GM19463 (cell line): Measurements from ENCODE around the gene ZP3.
"Not testable (repeated sequence)": the region's sequence is repeated elsewhere in the genome, so short reads cannot be mapped to it uniquely, and the experiment has no call there.

Experiments
- ATAC-seq: cut with Tn5 transposase; IDR thresholded peaks from one replicate; pipeline ENCODE4 v1.9.1; 2021; ENCODE audit warnings: mild to moderate bottlenecking, moderate library complexity; ENCODE audit not compliant: unreplicated experiment

ZP3 gene

DNA sequence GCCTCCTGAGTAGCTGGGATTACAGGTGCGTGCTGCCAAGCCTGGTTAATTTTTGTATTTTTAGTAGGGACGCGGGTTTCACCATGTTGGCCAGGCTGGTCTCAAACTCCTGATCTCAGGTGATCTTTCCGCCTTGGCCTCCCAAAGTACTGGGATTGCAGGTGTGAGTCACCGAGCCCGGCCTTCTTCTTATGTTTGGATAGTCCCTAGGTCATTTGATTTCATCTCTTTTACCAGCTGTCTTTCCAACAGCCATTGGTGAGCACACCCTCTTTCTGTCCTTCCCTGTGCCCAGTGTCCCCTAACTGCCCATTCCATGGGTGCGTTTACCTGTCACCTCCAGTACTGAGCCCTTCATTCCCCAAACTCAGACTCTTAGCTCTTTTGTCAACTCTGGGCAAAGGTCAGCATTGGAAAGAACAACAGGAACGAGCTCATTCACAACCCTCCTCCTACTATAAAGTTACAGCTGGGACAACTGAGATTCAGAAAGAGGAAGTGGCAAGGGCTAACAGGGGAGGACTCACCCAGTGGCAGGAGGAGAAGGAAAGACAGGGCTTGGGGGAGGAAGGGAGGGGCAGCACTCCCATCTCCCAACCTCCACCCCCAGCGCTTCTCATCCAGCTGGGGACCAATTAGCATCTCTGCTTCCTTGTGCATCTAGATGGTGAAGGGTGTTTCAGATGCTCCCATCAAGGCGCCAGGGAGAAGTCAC, 20.8 kb upstream of the ZP3 start:
- ATAC-seq = peak; percentile 54

DNA sequence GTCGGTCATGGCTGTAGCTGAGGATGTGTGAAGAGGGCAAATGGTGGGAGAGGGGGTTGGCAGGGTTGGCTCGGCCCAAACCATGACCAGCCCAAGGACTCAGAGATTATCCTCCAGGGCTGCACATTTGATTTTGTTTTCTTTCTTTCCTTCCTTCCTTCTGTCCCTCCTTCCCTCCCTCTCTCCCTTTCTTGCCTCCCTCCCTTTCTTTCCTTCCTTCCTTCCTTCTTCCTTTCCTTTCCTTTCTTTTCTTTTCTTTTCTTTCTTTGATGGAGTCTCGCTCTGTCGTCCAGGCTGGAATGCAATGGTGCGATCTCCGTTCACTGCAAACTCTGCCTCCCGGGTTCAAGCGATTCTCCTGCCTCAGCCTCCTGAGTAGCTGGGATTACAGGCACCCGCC, 19.0 kb upstream of the ZP3 start:
- no peak for ATAC-seq

DNA sequence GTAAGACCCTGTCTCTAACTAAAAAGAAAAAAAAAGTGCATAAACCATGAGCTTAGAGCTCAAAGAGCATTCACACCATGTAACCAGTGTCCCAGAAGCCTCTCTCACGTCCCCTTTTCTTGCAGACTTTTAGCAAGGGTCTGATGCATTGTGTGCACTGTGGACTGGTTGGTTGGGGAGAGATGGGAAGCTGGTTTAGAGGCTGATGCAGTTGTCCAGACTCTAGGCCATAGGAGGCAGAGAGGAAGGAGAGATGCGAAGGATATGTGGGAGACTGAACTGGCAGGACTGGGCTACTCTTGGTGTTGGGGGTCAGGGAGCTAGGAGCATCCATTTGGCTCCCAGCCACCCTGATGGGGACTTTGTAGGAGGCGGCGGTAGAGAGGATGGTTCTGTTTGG, 17.0 kb upstream of the ZP3 start:
- no peak for ATAC-seq

DNA sequence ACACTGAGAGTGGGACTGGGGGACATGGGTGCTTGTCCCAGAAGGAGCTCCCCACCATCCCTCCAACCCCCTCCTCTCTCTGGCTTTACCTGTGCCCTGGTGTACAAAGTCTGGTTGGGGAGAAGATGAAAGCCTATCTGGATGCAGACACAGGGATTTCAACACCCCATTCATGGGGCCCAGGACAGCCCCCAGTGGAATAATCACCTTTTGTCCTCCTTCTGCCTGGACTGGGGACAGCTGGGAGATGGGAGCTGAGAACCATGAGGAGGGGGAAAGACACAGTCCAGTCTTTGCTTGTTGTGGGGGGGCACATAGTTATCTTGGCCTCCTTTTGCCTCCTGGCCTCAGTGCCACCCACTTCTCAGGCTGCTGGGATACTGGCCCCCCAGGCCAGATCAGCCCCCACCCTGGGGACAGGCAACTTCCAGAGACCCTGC, 16.6 kb upstream of the ZP3 start:
- no peak for ATAC-seq

DNA sequence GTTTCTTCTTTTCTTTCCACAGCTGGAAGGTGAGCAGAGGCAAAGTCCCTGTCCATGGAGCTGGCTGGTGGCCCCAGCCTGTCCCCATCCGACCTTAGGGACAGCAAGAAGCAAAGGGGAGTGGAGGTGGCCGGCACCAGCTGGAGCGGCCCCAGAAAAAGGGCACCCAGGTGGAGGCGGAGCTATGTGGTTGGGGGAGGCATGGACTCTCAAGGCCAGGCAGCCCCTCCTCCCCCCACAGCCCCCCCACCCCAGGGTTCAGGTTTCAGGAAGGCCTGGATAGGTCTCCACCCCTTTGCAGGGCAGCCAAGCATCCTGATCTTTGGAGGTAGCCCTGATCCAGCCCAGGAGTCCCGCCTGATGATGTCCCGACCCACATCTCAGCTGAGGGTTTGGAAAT, 15.2 kb upstream of the ZP3 start, which contains the start of gene SSC4D:
Gene SSC4D (minus strand): TSS at position 161 of the 400 bp plus-strand sequence. CDS start 5,258 bp downstream, outside the sequence.
- ATAC-seq = no peak

DNA sequence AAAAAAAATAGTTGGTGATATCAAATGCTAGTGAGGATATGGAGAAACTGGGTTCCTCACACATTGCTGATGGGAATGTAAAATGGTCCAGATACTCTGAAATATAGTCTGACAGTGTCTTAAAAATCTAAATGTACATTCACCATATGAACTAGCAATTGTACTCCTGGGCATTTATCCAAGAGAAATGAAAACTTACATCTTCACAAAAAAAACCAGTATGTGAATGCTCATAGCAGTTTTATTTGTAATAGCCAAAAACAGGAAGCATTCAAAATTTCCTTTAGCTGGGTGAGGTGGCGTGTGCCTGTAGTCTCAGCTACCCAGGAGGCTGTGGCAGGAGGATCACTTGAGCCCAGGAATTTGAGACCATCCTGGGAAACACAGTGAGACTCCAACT, 13.1 kb upstream of the ZP3 start:
- no peak for ATAC-seq

DNA sequence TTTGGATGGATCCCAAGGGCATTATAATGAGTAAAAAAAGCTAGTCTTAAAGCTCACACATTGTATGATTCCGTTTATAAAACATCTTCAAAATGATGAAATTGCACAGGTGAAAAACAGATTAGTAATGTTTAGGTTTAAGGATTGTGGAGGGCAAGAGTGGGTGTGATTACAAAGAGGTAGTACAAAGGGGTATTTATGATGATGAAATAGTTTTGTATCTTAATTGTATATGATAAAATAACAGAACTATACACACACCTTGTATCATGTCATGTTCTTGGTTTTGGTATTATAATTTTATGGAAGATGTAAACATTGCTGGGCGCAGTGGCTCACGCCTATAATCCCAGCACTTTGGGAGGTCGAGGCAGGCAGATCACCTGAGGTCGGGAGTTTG, 12.5 kb upstream of the ZP3 start:
- no peak for ATAC-seq

DNA sequence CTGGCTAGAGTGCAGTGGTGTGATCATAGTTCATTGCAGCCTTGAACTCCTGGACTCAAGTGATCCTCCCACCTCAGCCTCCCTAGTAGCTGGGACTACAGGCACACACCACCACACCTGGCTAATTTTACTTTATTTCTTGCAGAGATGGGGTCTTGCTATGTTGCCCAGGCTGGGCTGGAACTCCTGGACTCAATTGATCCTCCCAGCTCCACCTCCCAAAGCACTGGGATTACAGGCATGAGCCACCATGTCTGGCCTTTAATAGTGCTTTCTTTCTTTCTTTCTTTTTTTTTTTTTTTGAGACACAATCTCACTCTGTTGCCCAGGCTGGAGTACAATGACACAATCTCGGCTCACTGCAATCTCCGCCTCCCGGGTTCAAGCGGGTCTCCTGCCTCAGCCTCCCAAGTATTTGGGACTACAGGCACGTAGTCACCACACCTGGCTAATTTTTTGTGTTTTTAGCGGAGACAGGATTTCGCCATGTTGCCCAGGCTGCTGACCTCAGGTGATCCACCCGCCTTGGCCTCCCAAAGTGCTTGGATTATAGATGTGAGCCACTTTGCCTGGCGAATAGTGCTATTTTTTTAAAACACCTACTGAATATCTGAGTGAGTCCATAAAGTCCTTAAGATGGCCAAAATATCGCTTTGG, 7.0 kb upstream of the ZP3 start:
- ATAC-seq = not testable (repeated sequence)

DNA sequence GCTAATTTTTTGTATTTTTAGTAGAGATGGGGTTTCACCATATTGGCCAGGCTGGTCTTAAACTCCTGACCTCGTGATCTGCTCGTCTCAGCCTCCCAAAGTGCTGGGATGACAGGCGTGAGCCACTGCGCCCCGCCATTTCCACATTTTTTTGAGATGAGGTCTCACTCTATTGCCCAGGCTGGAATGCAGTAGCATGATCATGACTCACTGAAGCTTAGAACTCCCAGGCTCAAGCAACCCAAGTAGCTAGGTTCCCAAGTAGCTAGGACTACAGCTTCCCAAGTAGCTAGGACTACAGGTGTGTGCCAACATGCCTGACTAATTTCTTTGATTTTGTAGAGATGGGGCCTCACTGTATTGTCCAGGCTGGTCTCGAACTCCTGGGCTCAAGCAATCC, 3.7 kb upstream of the ZP3 start:
- ATAC-seq = not testable (repeated sequence)

DNA sequence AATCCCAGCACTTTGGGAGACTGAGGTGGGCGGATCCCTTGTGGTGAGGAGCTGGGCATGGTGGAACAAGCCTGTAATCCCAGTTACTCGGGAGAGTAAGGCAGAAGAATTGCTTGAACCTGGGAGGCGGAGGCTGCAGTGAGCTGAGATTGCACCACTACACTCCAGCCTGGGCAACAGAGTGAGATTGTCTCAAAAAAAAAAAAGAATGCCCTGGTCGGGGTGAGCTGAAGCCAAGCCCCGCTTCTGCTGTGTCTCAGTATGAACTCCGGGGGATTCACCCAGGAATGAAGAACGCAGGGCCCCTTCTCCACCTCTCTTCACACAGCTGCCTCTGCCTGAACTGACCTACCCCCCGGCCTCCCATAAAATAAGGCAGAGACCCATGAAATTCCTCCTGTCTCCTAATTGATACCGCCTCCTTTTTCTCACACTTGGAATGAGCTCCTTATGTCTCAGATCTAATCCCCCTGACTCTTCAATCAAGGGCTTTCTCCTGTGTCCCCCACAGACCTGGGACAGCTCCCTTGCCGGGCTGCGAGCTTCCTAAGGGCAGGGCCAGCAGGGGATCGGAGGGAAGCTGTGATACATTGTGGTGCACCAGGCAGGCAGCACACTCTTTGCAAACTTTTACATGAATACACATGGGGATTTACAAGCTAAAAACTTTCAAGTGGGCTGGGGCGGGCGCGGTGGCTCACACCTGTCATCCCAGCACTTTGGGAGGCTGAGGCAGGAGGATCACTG, 911 bp upstream of the ZP3 start:
- ATAC-seq = no peak

DNA sequence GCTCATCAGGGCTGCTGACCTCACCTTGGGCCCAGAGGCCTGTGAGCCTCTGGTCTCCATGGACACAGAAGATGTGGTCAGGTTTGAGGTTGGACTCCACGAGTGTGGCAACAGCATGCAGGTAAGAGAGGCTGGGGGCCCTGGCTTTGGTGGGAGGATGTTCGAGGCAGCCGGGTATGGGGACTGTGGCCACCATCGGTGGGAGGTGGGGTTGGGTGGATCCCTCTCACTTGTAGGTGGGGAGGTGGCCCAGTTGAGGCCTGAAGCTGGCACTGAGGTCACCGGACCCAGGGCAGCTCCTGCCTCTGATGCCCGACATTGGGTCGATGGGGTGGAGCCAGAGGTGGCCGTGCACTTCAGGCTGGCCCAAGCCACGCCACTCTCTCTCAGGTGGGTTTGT, 406 bp downstream of the ZP3 start:
- no peak for ATAC-seq

DNA sequence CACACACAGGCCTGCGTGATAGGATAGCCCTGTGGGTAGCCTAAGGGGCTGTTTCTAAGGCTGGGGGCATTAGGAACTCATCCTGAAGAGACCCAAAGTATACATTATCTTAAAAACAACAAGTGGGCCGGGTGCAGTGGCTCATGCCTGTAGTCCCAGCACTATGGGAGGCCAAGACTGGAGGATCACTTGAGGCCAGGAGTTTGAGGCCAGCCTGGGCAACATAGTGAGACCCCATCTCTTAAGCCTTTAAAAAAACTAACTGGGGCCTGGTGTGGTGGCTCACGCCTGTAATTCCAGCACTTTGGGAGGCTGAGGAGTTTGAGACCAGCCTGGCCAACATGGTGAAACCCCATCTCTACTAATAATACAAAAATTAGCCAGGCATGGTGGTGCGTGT, 808 bp downstream of the ZP3 start:
- not testable (repeated sequence) for ATAC-seq

DNA sequence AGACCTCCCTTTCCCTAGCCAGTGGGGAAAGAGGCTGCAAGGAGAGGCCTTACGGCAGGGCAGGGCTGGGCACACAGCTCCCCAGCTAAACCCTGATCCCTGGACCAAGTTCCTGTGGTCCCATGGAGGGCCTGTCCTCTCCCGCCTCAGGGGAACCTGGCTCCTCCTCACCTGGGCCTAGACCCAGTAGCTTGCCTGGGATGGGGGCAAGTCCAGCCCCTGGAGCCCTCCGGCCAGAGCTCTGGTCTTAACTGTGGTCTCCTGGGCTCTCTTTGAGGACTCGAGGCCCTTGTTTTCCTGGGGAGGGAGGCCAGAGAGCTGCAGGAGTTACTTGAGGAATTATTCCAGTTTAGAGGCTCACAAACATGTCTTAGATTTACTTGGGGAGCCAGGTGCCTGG, 1.5 kb downstream of the ZP3 start:
- ATAC-seq = no peak

DNA sequence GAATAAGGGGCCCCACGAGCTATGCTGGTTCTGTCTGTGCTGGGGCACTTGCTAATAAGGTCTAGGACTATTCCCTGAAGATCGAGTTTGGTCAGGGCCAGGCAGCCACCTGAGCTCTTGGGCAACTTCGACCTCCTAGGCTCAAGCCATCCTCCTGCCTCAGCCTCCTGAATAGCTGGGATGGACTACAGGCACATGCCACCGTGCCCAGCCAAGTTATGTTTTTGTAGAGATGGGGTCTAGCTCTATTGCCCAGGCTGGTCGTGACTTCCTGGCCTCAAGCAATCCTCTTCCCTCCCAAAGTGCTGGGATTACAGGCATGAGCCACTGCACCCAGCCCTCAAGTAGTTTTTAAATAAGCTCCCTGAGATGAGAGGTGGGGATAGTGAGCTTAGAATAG, 2.9 kb downstream of the ZP3 start:
- ATAC-seq = no peak

DNA sequence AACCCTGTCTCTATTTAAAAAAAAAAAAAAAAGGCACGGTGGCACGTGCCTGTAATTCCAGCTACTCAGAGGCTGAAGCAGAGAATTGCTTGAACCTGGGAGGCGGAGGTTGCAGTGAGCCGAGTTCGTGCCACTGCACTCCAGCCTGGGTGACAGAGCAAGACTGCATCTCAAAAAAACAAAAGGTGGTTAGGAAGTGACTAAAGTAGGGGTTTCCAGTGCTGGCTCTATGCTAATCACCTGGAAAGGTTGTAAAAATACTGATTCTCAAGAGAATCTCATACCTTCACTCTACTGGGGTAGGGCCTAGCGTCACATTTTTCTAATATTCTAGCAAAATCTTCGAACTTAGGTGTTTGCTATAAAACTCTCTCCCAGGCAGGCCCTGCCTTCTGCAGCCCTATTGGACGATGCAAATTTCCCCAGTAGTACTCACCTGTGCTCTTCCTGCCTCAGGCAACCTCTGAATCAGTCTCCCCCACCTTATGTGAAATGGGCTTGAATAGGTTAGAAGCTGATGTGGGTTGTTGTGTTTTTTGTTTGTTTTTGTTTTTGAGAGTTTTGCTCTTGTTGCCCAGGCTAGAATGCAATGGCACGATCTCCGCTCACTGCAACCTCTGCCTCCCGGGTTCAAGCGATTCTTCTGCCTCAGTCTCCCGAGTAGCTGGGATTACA, 3.5 kb downstream of the ZP3 start:
- ATAC-seq = no peak

DNA sequence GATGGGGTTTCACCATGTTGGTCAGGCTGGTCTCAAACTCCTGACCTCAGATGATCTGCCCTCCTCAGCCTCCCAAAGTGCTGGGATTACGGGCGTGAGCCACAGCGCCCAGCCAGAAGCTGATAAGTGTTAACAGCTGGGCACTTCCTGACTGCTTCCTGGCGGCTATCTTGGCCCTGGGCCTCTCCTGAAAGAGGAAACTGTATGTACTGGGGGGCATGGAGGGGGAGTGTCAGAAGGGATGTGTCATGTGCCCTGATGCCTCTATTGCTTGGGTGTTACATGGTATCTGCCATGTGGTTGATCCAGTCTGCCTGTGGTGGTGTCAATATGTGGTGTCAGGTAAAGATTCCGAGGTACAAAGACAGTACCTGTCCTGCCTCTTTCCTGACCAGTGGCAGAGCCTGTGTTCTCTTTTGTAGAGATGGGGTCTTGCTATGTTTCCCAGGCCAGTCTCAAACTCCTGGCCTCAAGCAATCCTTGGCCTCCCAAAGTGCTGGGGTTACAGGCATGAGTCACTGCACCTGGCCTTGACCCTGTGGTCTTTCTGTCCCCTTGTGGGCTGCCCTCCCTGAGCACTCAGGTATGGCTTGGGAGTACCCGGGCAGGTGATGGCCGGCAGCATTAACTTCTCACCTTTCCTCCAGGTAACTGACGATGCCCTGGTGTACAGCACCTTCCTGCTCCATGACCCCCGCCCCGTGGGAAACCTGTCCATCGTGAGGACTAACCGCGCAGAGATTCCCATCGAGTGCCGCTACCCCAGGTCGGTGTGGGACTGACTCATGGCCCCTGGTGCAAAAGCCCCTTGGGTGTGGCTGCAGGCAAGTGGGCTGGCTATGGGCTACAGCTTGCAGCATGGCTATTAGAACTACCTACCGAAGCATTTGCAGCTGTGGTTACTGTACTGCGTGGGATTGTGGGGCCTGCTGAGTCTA, 4.4 kb downstream of the ZP3 start:
- ATAC-seq = no peak

DNA sequence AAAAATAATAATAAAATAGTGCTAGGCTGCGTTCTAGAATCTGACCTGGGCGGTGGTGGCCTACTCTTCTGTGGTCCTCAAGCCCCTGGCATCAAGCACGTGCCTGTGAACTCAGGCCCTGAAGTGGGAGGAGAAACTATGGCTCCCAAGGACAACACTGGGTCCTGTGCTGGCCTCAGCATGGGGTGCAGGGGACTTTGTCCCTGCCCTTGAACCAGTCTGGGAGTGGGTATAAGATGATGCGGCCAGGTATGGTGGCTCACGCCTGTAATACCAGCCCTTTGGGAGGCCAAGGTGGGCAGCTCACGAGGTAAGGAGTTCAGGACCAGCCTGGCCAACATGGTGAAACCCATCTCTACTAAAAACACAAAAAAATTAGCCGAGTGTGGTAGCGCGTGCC, 5.5 kb downstream of the ZP3 start:
- ATAC-seq = no peak

DNA sequence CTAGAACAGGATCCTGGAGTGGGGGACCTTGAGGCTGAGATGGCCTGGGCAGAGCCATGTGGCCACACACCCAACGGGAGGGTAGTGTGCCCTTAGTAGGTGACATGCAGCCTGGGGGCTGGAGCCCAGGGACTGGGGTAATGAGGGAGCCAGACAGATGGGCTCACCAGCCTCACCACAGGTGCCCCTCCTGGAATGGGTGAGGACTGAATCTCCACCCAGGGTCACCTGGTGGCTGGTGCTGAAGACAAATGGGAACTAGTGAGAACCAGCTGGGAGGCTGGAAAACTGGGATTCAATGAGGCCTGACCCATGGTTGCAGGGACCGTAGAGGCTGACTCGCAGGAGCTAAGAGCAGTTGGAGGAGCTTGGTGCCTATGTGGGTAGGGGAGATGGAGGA, 6.1 kb downstream of the ZP3 start:
- no peak for ATAC-seq

DNA sequence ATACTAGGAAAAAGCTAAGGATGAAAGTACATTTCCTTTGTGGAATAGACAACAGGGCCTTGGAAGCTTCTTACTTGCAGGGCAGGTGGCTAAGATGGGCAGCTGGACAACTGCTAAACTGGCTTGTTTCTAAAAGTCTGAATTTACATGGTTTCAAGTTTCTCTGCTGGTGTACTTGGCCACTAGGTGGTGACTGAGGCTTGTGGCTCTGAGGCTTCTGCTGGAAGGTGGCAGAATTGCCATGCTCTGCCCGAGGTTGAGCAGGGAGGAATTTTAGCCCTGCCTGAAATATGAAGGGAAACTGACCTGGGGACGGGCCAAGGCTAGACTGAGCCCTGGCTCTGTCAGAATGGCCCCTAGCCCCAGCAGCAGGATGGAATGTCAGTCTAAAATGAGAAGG, 13.1 kb downstream of the ZP3 start:
- peak; percentile 65 for ATAC-seq
